ENCODE measurements around the gene CLNS1A. TPM values are rescaled to one million over a fixed set of nuclear protein-coding genes. Genes with fewer than 3 reads are reported as not detected.

CLNS1A gene
- total and polyA plus RNA-seq, 9 of the 15 experiments (the other 6 are each of a cell fraction or from before 2014, with no cell fraction given): 146 to 472 (median 345) TPM

GRCh38 chr11:77589521-77590193 lies 47.9 kb downstream of the CLNS1A start, which contains the start of gene AQP11 (continued):
- TF ChIP-seq AFF4 (CRISPR knock-in tag; IDR thresholded peaks at IDR 0.05) (no peak), ZNF511 (CRISPR knock-in tag; IDR thresholded peaks at IDR 0.05) (0 out of 2 replicates have a peak, but pooled peaks have one; percentile 31), KLF13 (tag; IDR thresholded peaks at IDR 0.05; ENCODE audit: borderline replicate concordance, low read depth) (no peak), ZBTB7A (IDR thresholded peaks at IDR 0.05; ENCODE audit: borderline replicate concordance, control insufficient read depth, low read depth, low read length) (peak; percentile 75; the same call in 1 of the 2 replicates), PATZ1 (CRISPR knock-in tag; IDR thresholded peaks at IDR 0.05; ENCODE audit: borderline replicate concordance) (no peak), MAFK (IDR thresholded peaks at IDR 0.05; ENCODE audit: low read length) (no peak), GABPB2 (CRISPR knock-in tag; conservative IDR thresholded peaks at IDR 0.05) (no peak), NR1H2 (CRISPR knock-in tag; IDR thresholded peaks at IDR 0.05) (no peak), ZBTB8A (IDR thresholded peaks at IDR 0.05; ENCODE audit: partially characterized antibody) (no peak), ZNF407 (IDR thresholded peaks at IDR 0.05; ENCODE audit: low read depth) (no peak), BRD4 (IDR thresholded peaks at IDR 0.05) (no peak), ATF7 (IDR thresholded peaks at IDR 0.05) (peak; percentile 39; the same call in 1 of the 2 replicates)

Measured in K562 (cell line).